SJSA1 (cell line): ENCODE measurements around the gene IFNA14. TPM values are rescaled to one million over a fixed set of nuclear protein-coding genes. Genes with fewer than 3 reads are reported as not detected.
"Not testable (repeated sequence)": the region's sequence is repeated elsewhere in the genome, so short reads cannot be mapped to it uniquely, and the experiment has no call there.

ENCODE experiments used
- DNase-seq, 2 experiments: peaks; one replicate each; pipeline ENCODE4 v3.0.0-alpha.2; 2015 to 2020; ENCODE audit warnings: low spot score in 2 of 2, low read depth in 1 of 2
- H3K27ac ChIP-seq: fragments of 250-450 bp; sonication (Bioruptor Pico); 2 replicates; pipeline ENCODE4 v1.5.1; 2020; ENCODE audit warnings: mild to moderate bottlenecking, moderate library complexity
- H3K27me3 ChIP-seq: fragments of 250-450 bp; sonication (Bioruptor Pico); replicated peaks from 2 replicates; pipeline ENCODE4 v1.5.1; 2020; ENCODE audit warnings: mild to moderate bottlenecking, moderate library complexity
- H3K36me3 ChIP-seq: fragments of 250-450 bp; sonication (Bioruptor Pico); 2 replicates; pipeline ENCODE4 v1.5.1; 2020; ENCODE audit warnings: mild to moderate bottlenecking
- H3K4me1 ChIP-seq: fragments of 250-450 bp; sonication (Bioruptor Pico); replicated peaks from 2 replicates; pipeline ENCODE4 v1.6.1; 2021; ENCODE audit warnings: mild to moderate bottlenecking
- H3K4me3 ChIP-seq: fragments of 250-450 bp; sonication (Bioruptor Pico); 2 replicates; pipeline ENCODE4 v1.5.1; 2020; ENCODE audit warnings: mild to moderate bottlenecking
- H3K9me3 ChIP-seq: fragments of 250-450 bp; sonication (Bioruptor Pico); replicated peaks from 2 replicates; pipeline ENCODE4 v1.5.1; 2020; ENCODE audit warnings: mild to moderate bottlenecking
- total RNA-seq: library from RNA; depleted of rRNA; stranded (reverse); fragments of >200 nt; shearing (Covaris generic); gene quantifications from 2 replicates; pipeline ENCODE4 v1.2.3, GENCODE V29; 2014

Gene IFNA14
- total RNA-seq, 1 experiment from 2014 or later = not detected

- Histone ChIP-seq H3K9me3 (no peaks in the 10 kb centered on the region), H3K36me3 (no peaks in the 10 kb centered on the region), H3K27me3 (no peaks in the 10 kb centered on the region), H3K27ac (no peak overlapping the region), H3K4me3 (no peak overlapping the region), H3K4me1 (no peaks in the 10 kb centered on the region)
- DNase-seq = no peak
Measured at GRCh38 chr9:21244836-21245235, 5.0 kb upstream of the IFNA14 start.

- not testable (repeated sequence) for DNase-seq, H3K4me1 ChIP-seq, H3K9me3 ChIP-seq, H3K27ac ChIP-seq, H3K27me3 ChIP-seq, H3K4me3 ChIP-seq, H3K36me3 ChIP-seq
Measured at GRCh38 chr9:21236360-21236714, 3.5 kb downstream of the IFNA14 start.

- not testable (repeated sequence) for H3K4me1 ChIP-seq, H3K9me3 ChIP-seq, H3K27ac ChIP-seq, H3K36me3 ChIP-seq, DNase-seq, H3K27me3 ChIP-seq, H3K4me3 ChIP-seq
Measured at GRCh38 chr9:21235468-21236359, 4.1 kb downstream of the IFNA14 start.

DNA sequence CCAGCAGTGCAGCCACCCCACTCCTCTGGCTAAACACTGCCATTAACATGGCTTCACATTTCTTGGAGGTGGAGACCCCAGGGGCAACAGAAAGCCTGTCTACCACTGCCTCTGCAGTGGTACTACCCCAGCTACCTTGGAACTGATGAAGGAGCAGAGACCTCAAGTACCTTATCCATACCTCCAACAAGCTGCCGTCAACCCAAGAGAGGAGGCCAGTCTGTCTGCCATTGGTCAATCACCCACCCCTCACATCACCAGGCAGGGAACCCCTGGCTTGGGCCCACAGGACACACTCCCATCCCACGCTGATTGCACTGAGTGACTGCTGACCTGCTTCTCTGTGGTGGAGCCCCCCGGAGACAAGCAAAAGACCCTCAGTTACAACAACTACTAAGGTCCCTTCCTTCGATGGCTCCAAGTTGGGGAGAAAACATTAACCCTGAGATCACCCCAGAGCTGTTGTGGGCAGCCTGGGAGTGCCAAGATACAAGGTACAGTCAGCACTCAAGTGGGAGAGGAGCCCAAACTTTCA, 5.6 kb downstream of the IFNA14 start:
- H3K27me3 ChIP-seq = no peaks in the 10 kb centered on the region
- no peaks in the 10 kb centered on the region for H3K9me3 ChIP-seq
- no peaks in the 10 kb centered on the region for H3K4me1 ChIP-seq
- H3K27ac ChIP-seq = no peak overlapping the region
- DNase-seq = no peak
- H3K36me3 ChIP-seq = no peaks in the 10 kb centered on the region
- no peak overlapping the region for H3K4me3 ChIP-seq

GRCh38 chr9:21233258-21233657, 6.5 kb downstream of the IFNA14 start:
- Histone ChIP-seq H3K9me3 (no peaks in the 10 kb centered on the region), H3K27ac (no peak overlapping the region), H3K27me3 (no peaks in the 10 kb centered on the region), H3K4me3 (no peak overlapping the region), H3K36me3 (no peaks in the 10 kb centered on the region), H3K4me1 (no peaks in the 10 kb centered on the region)
- DNase-seq = no peak

DNA sequence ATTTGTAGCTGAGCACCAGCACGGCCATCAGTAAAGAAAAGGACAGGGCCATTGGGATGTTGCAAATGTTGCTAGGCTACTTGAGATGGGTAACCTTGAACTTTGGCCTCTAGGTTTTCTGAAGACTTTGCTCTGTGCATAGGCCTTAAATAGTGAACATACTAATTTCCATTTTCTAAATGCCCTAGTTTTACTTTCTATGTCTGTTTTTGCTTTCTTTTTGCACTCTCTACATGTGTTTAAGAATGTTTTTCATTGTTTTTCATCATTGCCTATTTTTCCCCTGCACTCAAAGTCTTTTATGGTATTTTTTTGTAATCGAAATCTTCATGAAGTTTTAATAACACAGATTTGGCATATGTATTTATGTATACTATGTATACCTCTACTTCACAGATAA, 11.7 kb downstream of the IFNA14 start, which contains the start of gene IFNA17:
Gene IFNA17, minus strand, starts transcription at position 101 of the 400 bp plus-strand sequence. Its CDS starts 49 bp downstream, at position 52.
- no peaks in the 10 kb centered on the region for H3K36me3 ChIP-seq
- no peaks in the 10 kb centered on the region for H3K9me3 ChIP-seq
- no peak for DNase-seq
- H3K4me1 ChIP-seq = no peaks in the 10 kb centered on the region
- H3K27ac ChIP-seq = no peak within 1 kb of the TSS
- no peaks in the 10 kb centered on the region for H3K27me3 ChIP-seq
- H3K4me3 ChIP-seq = no peak within 1 kb of the TSS

- H3K4me3 ChIP-seq, H3K9me3 ChIP-seq, DNase-seq, H3K4me1 ChIP-seq, H3K36me3 ChIP-seq, H3K27ac ChIP-seq, H3K27me3 ChIP-seq: not testable (repeated sequence)
Measured at GRCh38 chr9:21217211-21217610, 22.6 kb downstream of the IFNA14 start, which contains the start of gene IFNA16. Gene IFNA16, minus strand, starts transcription at chr9:21217311. Its CDS starts 6 bp downstream, at chr9:21217305.

- not testable (repeated sequence) for H3K9me3 ChIP-seq, H3K36me3 ChIP-seq, H3K4me1 ChIP-seq, H3K27me3 ChIP-seq, H3K27ac ChIP-seq, DNase-seq, H3K4me3 ChIP-seq
Measured at GRCh38 chr9:21213411-21214326, 26.1 kb downstream of the IFNA14 start.

GRCh38 chr9:21212160-21212559, 27.6 kb downstream of the IFNA14 start:
- not testable (repeated sequence) for H3K36me3 ChIP-seq, H3K4me1 ChIP-seq, DNase-seq, H3K4me3 ChIP-seq, H3K27me3 ChIP-seq, H3K27ac ChIP-seq, H3K9me3 ChIP-seq

GRCh38 chr9:21210782-21211181, 29.0 kb downstream of the IFNA14 start:
- not testable (repeated sequence) for H3K27me3 ChIP-seq, H3K4me1 ChIP-seq, H3K4me3 ChIP-seq, H3K9me3 ChIP-seq, DNase-seq, H3K27ac ChIP-seq, H3K36me3 ChIP-seq

- no peaks in the 10 kb centered on the region for H3K4me1 ChIP-seq
- H3K9me3 ChIP-seq = no peaks in the 10 kb centered on the region
- no peaks in the 10 kb centered on the region for H3K27me3 ChIP-seq
- no peak for DNase-seq
- H3K4me3 ChIP-seq = no peak overlapping the region
- no peaks in the 10 kb centered on the region for H3K36me3 ChIP-seq
- H3K27ac ChIP-seq = no peak overlapping the region
Measured at GRCh38 chr9:21210311-21210710, 29.5 kb downstream of the IFNA14 start.

DNA sequence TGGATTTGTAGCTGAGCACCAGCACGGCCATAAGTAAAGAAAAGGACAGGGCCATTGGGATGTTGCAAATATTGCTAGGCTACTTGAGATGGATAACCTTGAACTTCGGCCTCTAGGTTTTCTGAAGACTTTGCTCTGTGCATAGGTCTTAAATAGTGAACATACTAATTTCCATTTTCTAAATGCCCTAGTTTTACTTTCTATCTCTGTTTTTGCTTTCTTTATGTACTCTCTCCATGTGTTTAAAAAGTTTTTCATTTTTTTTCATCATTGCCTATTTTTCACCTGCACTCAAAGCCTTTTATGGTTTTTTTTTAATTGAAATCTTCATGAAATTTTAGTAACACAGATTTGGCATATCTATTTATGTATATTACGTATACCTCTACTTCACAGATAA, 32.8 kb downstream of the IFNA14 start, which contains the start of gene IFNA10:
Gene IFNA10, minus strand, starts transcription at position 101 of the 400 bp plus-strand sequence. Its CDS starts 46 bp downstream, at position 55.
- H3K27ac ChIP-seq, DNase-seq, H3K27me3 ChIP-seq, H3K9me3 ChIP-seq, H3K36me3 ChIP-seq, H3K4me3 ChIP-seq, H3K4me1 ChIP-seq: not testable (repeated sequence)

DNA sequence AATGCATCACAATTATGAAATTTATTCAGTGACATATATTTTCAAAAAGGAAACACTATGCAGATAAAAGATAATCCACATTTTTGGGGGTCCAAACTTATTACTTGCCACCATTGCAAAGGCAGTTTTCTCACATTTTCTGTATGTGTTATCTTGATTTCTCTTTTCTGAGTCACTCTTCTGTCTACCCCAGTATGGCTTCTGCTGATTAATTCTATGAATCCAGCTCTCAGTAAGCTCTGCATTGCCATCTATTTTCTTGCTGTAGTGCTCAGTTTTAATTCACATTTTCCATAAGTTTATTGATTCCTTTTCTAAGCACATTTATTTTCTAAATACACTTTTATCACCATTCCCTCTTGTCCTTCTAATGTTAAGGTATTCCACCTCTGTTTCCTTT, 34.6 kb downstream of the IFNA14 start:
- H3K36me3 ChIP-seq = no peaks in the 10 kb centered on the region
- no peak overlapping the region for H3K4me3 ChIP-seq
- H3K27me3 ChIP-seq = no peaks in the 10 kb centered on the region
- no peaks in the 10 kb centered on the region for H3K4me1 ChIP-seq
- DNase-seq = no peak
- H3K9me3 ChIP-seq = no peaks in the 10 kb centered on the region
- no peak overlapping the region for H3K27ac ChIP-seq

DNA sequence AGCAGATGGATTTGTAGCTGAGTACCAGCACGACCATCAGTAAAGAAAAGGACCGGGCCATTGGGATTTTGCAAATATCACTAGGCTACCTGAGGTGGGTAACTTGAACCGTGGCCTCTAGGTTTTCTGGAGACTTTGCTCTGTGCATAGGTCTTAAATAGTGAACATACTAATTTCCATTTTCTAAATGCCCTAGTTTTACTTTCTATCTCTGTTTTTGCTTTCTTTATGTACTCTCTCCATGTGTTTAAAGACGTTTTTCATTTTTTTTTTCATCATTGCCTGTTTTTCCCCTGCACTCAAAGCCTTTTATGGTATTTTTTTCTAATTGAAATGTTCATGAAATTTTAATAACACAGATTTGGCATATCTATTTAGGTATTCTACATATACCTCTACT, 37.7 kb downstream of the IFNA14 start, which contains the start of gene IFNA7:
Gene IFNA7, minus strand, starts transcription at position 101 of the 400 bp plus-strand sequence. Its CDS starts 40 bp downstream, at position 61.
- not testable (repeated sequence) for H3K36me3 ChIP-seq, H3K9me3 ChIP-seq, DNase-seq, H3K27me3 ChIP-seq, H3K27ac ChIP-seq, H3K4me1 ChIP-seq, H3K4me3 ChIP-seq
